Activated T-cell treated with anti-CD3 and anti-CD28 coated beads, Interleukin-2, amount 50 U/mL, for 72 hours (primary cell): Measurements from ENCODE around the gene GFAP. TPM values are rescaled to one million over a fixed set of nuclear protein-coding genes. Genes with fewer than 3 reads are reported as not detected.

Experiments used
- ATAC-seq, 2 donors: fragments of 150-1000 bp; cut with Tn5 transposase; replicated peaks in 1 of 2; 2 replicates each; pipeline ENCODE4 v1.10.0; 2021; ENCODE audit warnings: moderate library complexity in 2 of 2, mild to moderate bottlenecking in 1 of 2
- DNase-seq, 2 donors: peaks; one replicate each; pipeline ENCODE4 v3.0.0; 2021 to 2022; ENCODE audit warnings: mixed read lengths in 1 of 2
- H3K27ac Mint-ChIP-seq: one replicate; pipeline ENCODE4 v1.8.0; 2022; ENCODE audit warnings: mild to moderate bottlenecking, moderate library complexity, mixed read lengths
- H3K27me3 Mint-ChIP-seq: one replicate; pipeline ENCODE4 v1.8.0; 2022; ENCODE audit warnings: low read depth, mixed read lengths
- H3K36me3 Mint-ChIP-seq, 2 donors: one replicate each; pipeline ENCODE4 v1.8.0; 2022; ENCODE audit warnings: mixed read lengths in 2 of 2, mild to moderate bottlenecking in 1 of 2; ENCODE audit not compliant: insufficient read depth in 2 of 2
- H3K4me1 Mint-ChIP-seq: one replicate; pipeline ENCODE4 v1.8.0; 2022; ENCODE audit warnings: low read depth, mixed read lengths
- H3K4me3 Mint-ChIP-seq, 2 donors: one replicate each; pipeline ENCODE4 v1.8.0; 2022; ENCODE audit warnings: mild to moderate bottlenecking in 2 of 2, mixed read lengths in 2 of 2, moderate library complexity in 2 of 2
- H3K9me3 Mint-ChIP-seq, 2 donors: one replicate each; pipeline ENCODE4 v1.8.0; 2022; ENCODE audit warnings: mixed read lengths in 2 of 2
- total RNA-seq, 2 donors: library from RNA; stranded (reverse); gene quantifications; one replicate each; pipeline ENCODE4 v1.2.3, GENCODE V29; 2022

The GFAP gene
- total RNA-seq, 2 donors from 2014 or later, result not detected

DNA sequence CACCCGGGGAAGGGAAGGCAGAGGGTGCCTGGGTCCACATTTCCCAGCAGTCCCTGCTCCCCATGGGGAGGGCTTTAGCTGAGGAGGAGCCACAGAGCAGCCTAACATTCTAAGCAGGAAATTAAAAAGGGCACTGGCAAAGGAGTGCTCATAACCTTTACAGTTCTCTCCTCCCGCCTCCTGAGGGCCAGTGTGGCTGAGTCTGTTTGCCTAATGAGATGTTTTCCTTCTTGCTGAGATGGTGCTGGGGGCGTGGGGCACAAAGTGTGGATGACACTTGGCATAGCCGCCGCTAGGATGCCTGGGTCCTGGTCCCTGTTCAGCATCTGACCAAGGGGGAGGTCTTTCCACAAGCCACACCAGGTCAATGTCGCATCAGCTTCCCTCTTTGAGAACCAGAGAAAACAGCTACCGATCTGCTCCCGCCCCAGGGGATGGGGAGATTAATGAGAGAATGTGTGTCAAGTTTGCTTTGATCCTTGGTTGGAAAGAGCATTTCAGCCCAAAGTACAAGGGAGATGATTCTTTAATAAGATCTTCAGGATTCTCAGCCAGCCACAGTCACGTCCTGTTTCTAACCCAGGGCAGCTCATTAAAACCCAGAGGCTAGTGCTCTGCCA is 26.5 kb upstream of the GFAP start:
- H3K36me3 Mint-ChIP-seq, result peaks cover 7 to 38% of the 10 kb centered on the region in 2 donors
- H3K4me1 Mint-ChIP-seq, result peaks cover 34% of the 10 kb centered on the region
- no peak overlapping the region for H3K4me3 Mint-ChIP-seq
- ATAC-seq (no peak), DNase-seq (no peak)
- no peak overlapping the region for H3K27ac Mint-ChIP-seq
- H3K27me3 Mint-ChIP-seq, result no peaks in the 10 kb centered on the region
- H3K9me3 Mint-ChIP-seq, result peaks cover 0 to 1% of the 10 kb centered on the region in 2 donors

DNA sequence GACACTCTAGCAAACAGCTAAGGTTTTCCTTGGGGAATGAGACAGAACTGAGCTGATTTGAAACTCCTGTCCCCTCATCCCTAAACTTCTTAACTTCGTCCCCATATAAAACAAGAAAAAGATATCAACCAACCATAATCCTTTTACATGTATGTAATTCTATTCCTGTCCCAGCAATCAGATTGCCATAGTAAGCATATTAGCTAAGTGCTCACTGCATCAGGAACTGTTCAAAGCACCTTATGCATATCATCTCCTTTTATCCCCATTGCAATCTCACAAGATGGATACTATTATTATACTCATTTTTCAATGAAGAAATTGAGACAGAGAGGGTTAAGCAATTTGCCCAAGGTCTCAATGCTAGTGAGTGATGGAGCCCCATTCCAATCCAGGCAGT is 25.5 kb upstream of the GFAP start:
- no peak for ATAC-seq
- peaks cover 23% of the 10 kb centered on the region for H3K4me1 Mint-ChIP-seq
- no peak for DNase-seq
- no peak overlapping the region for H3K27ac Mint-ChIP-seq
- no peak overlapping the region for H3K4me3 Mint-ChIP-seq
- H3K27me3 Mint-ChIP-seq, result no peaks in the 10 kb centered on the region
- H3K9me3 Mint-ChIP-seq, result peaks cover 0 to 1% of the 10 kb centered on the region in 2 donors
- peaks cover 2 to 31% of the 10 kb centered on the region in 2 donors for H3K36me3 Mint-ChIP-seq

DNA sequence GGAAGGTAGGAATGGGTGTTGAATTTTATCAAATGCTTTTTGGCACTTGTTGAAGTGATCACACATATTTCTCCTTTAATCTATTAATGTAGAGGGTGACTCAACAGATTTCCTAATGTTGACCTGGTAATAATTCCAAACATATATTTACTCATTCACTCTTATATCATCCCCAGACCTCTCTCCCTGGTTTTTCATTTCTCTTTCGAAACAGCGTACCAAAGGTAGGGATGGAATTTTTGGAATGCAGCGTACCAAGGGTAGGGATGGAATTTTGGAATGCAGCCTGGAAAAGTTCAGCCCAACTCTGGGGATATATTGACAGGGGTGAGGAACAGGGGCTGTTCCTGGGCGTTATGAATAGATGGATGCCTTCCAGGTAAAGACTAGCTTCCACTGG is 25.0 kb upstream of the GFAP start:
- DNase-seq (no peak), ATAC-seq (no peak)
- H3K27me3 Mint-ChIP-seq, result no peaks in the 10 kb centered on the region
- H3K9me3 Mint-ChIP-seq, result peaks cover 0 to 1% of the 10 kb centered on the region in 2 donors
- H3K4me3 Mint-ChIP-seq, result no peak overlapping the region
- H3K4me1 Mint-ChIP-seq, result peaks cover 20% of the 10 kb centered on the region
- no peak overlapping the region for H3K27ac Mint-ChIP-seq
- H3K36me3 Mint-ChIP-seq, result peaks cover 2 to 35% of the 10 kb centered on the region in 2 donors

DNA sequence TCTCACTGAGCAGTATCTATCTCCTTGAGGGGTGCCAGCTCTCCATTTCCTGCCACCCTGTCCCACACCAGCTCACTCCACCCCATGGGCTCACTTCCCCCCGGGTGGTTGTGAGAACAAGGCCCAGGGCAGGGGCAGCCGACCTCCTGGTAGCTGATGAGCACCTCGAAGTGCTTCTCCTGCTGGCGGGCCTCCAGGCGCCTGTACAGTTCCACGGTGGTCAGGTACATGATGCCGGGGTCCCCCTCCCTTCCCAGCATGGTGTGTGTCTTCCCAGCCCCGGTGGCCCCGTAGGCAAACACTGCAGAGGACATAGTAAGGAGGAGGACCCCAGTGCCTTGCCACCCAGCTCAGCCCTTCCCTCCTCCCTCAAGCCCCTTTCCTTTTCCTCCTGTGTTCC is 19.8 kb upstream of the GFAP start:
- no peak overlapping the region for H3K4me3 Mint-ChIP-seq
- H3K27ac Mint-ChIP-seq, result no peak overlapping the region
- H3K4me1 Mint-ChIP-seq, result no peaks in the 10 kb centered on the region
- DNase-seq, result no peak
- peaks cover 2 to 30% of the 10 kb centered on the region in 2 donors for H3K36me3 Mint-ChIP-seq
- ATAC-seq, result no peak
- H3K27me3 Mint-ChIP-seq, result no peaks in the 10 kb centered on the region
- H3K9me3 Mint-ChIP-seq, result peaks cover 0 to 1% of the 10 kb centered on the region in 2 donors

DNA sequence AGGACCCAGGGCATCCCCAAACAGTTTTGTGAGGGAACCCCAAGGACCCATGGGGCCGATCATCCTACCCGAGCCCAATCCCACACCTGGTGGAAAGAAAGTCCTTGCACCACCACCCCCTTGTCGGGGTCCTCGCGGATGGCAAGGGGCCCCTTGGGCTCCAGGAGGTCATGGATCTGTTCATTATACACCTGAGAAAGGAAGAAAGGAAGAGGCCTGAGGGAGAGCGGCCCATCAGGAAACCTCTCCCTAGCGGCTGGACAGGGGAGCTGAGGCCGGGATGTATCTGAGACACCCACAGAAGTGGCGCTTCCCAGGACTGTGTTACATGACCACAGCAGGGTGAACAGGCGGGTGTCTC is 19.4 kb upstream of the GFAP start:
- Mint-ChIP-seq H3K4me1 (no peaks in the 10 kb centered on the region), H3K9me3 (peaks cover 0 to 1% of the 10 kb centered on the region in 2 donors), H3K27ac (no peak overlapping the region), H3K36me3 (peaks cover 4 to 28% of the 10 kb centered on the region in 2 donors), H3K4me3 (no peak overlapping the region), H3K27me3 (no peaks in the 10 kb centered on the region)
- no peak for DNase-seq
- ATAC-seq, result no peak

DNA sequence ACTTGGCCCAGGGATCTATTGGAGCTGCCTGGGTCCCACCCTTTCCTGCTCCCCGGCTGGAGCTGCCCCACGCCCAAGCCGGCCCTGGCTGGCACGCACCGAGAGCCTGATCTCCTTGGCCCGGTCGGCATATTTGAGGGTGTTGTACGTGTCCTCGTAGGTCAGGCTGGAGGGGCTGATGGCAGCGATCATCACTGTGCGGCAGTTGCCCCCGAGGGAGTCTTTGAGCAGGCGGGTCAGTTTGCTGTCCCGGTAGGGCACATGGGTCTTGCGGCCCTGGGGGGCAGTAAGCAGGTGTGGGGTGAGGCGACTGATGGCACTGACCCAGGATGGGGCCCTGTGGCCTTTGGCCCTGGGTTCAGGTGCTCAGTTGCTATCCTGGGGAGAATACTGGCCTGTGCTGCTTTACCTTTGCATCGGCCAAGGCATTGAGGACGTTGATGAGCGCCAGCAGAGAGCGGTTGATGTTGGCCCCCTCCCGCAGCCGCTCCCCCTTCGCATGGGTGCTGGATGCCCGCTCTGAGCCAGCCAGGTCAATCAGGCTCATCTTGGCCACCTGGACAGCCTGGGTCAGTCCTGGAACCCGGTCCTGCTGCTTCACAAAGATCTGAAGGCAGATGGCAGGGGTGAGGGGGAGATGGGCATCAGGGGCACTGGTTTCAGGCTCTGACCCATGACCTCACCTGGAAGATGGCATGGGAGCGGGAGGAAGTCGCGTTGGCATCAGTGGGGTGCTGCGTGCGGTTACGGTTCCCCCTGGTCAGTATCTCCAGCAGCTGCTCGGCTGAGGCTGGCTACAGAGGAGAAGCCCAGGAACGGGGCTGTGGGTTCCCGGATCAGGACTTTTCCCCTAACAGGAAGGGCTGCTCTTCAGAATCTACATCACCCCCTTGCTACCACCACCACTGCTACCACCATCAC is 18.8 kb upstream of the GFAP start:
- ATAC-seq, result no peak
- no peak for DNase-seq
- peaks cover 2 to 26% of the 10 kb centered on the region in 2 donors for H3K36me3 Mint-ChIP-seq
- H3K27ac Mint-ChIP-seq, result no peak overlapping the region
- no peak overlapping the region for H3K4me3 Mint-ChIP-seq
- no peaks in the 10 kb centered on the region for H3K4me1 Mint-ChIP-seq
- no peaks in the 10 kb centered on the region for H3K27me3 Mint-ChIP-seq
- H3K9me3 Mint-ChIP-seq, result no peaks in the 10 kb centered on the region

DNA sequence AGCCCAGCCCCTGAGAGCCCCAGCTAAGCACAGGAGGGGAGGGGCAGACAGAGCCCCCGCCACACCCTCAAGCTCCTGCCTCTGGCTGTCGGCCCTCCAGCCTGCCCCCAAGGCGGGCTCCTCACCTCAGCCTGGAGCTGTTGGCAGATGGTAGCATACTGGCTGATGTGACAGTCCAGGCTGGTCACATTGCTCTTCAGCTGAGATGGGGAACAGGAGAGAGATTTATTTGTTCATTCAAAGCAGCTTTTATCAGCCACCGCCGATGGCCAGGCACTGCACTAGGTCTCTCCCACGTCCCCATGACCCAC is 17.4 kb upstream of the GFAP start:
- DNase-seq (no peak), ATAC-seq (no peak)
- Mint-ChIP-seq H3K4me3 (no peak overlapping the region), H3K36me3 (peaks cover 2 to 23% of the 10 kb centered on the region in 2 donors), H3K27ac (no peak overlapping the region), H3K27me3 (no peaks in the 10 kb centered on the region), H3K4me1 (no peaks in the 10 kb centered on the region), H3K9me3 (no peaks in the 10 kb centered on the region)

DNA sequence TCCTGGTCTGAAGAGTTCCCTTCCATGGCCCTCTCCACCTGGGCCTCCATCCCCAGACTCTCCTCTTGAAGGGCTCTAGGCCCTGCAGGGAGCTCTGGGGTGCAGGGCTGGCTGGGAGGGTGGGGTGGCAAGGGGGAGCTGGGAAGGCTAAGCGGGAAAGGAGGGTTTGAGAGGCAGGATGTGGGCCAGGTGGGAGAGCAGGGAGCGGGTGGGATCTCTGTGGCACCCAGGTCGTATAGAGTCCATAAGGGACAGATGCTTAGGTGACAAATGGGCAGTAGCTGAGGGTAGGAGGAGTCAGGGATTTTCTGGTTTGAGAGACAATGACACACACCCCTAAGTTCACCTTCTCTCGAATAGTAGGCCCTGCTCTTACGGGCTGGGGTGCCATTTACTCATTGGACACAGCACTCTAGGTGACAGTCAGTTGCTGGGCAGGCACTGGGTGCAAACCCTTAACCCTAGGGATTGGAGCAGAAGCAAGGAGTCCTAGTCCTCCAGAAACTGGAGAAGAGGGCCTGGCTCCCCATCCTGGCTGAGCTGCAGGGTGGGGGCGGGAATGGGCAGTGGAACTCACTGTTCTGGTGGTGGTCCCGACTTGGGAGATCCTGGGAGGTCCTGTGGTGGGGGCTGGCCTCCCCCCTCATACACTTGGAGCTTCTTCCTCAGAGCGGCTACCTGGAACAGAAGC is 16.9 kb upstream of the GFAP start:
- H3K4me1 Mint-ChIP-seq, result no peaks in the 10 kb centered on the region
- DNase-seq (no peak), ATAC-seq (no peak)
- peaks cover 2 to 21% of the 10 kb centered on the region in 2 donors for H3K36me3 Mint-ChIP-seq
- no peaks in the 10 kb centered on the region for H3K27me3 Mint-ChIP-seq
- no peak overlapping the region for H3K4me3 Mint-ChIP-seq
- H3K27ac Mint-ChIP-seq, result no peak overlapping the region
- H3K9me3 Mint-ChIP-seq, result no peaks in the 10 kb centered on the region

DNA sequence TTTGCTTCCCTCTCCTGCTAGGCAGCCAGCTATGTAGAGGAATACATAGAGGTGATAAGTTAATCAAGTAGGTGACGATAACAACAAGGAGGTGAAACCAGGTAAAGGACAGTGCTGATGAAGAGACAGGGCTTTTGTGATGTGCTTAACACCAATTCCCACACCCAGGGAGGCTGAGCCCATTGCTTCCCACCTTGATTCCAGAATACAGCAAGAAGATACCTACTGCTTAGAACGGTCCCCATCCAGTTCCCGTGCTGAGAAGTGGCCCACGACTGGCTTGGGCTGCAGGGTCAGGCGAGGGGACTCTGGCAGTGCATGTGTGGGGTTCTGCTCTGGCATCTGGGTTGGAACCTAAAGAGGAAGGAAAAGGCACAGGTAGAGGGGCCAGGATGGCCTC is 16.1 kb upstream of the GFAP start:
- Mint-ChIP-seq H3K9me3 (no peaks in the 10 kb centered on the region), H3K36me3 (peaks cover 2 to 21% of the 10 kb centered on the region in 2 donors), H3K27ac (no peak overlapping the region), H3K27me3 (no peaks in the 10 kb centered on the region), H3K4me1 (no peaks in the 10 kb centered on the region), H3K4me3 (no peak overlapping the region)
- ATAC-seq (no peak), DNase-seq (no peak)

DNA sequence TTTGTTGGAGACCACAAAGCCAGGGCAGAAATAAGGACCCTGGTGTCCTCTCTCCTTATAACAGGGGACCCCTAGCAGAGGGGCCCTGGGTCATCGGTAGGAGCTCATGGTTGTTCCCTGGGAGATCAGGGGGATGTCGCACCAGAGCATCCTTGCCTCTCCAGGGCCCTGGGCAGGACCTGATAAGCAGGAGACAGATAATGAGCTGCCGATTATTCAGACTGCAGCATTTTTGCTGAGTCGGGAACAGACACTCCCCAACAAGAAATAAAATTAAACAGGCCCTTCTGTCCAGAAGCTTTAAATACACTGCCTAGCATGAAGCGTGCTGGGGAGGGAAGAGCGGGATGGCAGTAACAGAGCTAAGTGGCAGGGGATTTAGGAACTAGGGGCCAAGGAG is 15.4 kb upstream of the GFAP start:
- H3K4me3 Mint-ChIP-seq, result no peak overlapping the region
- DNase-seq, result no peak
- no peak overlapping the region for H3K27ac Mint-ChIP-seq
- no peaks in the 10 kb centered on the region for H3K9me3 Mint-ChIP-seq
- no peaks in the 10 kb centered on the region for H3K27me3 Mint-ChIP-seq
- H3K4me1 Mint-ChIP-seq, result no peaks in the 10 kb centered on the region
- ATAC-seq, result no peak
- H3K36me3 Mint-ChIP-seq, result peaks cover 2 to 20% of the 10 kb centered on the region in 2 donors

DNA sequence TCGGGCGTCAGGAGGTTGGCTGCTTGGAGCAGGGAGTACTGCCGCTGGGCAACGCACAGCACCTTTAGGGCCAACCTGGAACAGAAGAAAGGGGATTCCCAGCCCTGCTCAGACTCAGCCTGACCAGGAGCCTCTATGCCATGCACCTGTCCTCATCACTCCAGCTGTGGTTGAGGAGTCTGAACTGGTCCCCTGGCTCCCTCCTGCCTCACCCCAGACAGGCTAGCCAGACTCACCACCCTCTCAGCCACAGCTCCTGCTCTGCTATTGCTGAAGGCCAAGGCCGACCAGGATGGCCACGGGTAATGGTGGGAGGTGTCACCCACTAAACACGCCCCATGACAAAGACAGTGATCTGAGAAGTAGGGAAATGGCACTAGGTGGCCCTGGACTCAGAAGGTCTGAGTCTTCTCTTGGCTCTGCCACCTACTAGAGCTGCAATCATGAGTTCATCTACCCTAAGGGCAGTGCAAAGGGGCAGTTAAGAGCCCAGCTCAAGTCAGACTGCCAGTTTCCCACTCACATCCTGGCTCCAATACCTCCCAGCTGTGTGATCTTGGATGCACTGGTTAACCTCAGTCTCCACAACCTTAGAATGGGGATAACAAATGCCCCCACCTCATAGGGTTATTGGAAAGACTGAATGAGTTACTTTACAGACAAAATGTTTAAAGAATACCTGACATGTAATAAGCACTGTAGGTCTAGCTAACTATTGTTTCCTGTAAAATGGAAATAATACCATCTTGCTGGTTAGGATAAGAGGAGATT is 13.8 kb upstream of the GFAP start:
- DNase-seq (no peak), ATAC-seq (peak in 1 of 2 donors; percentile 19)
- Mint-ChIP-seq H3K4me1 (no peaks in the 10 kb centered on the region), H3K27me3 (no peaks in the 10 kb centered on the region), H3K36me3 (peaks cover 2 to 13% of the 10 kb centered on the region in 2 donors), H3K4me3 (no peak overlapping the region), H3K27ac (no peak overlapping the region), H3K9me3 (no peaks in the 10 kb centered on the region)

DNA sequence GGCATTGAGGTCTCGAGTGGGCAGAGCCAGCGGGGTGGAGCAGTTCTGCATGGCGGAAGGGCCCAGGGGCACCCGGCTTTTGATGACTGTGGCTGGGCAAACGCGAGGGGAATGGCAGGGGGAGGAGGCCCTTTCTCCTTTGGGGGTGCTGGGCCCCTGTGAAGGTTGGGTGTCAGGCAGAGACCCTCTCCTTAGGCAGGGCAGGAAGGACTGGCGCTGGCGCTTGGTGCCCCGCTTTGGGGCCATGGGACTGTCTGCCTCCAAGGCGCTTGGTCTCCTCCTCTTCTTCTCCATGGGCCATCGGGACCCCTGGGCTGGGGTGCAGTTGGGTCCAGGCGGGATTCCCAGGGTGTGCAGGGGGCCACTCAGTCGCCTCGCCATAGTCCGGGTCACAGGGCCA is 12.8 kb upstream of the GFAP start:
- no peak overlapping the region for H3K4me3 Mint-ChIP-seq
- no peak overlapping the region for H3K27ac Mint-ChIP-seq
- peaks cover 2 to 13% of the 10 kb centered on the region in 2 donors for H3K36me3 Mint-ChIP-seq
- H3K27me3 Mint-ChIP-seq, result no peaks in the 10 kb centered on the region
- DNase-seq (no peak), ATAC-seq (no peak)
- H3K9me3 Mint-ChIP-seq, result no peaks in the 10 kb centered on the region
- H3K4me1 Mint-ChIP-seq, result no peaks in the 10 kb centered on the region

DNA sequence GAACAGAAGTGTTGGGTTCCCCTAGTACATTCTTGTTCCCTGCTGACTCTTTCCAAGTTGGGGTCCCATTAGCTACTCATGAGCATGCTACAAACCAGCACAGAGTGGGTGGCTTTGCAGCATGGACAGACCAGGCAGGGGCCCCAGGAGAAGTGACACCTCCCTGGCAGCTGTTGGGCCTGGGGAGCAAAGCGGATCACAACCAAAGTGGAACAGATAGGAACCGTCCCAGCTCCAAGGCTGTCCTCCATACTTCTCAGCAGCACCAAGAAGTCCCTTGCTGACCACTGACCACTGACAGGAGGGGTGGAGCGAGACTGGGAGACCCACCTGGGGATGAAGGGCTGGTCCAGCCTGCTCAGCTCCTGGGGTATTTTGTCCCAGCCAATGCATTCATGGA is 12.4 kb upstream of the GFAP start:
- DNase-seq, result no peak
- Mint-ChIP-seq H3K36me3 (peaks cover 2 to 13% of the 10 kb centered on the region in 2 donors), H3K27ac (no peak overlapping the region), H3K4me3 (no peak overlapping the region), H3K9me3 (no peaks in the 10 kb centered on the region), H3K27me3 (no peaks in the 10 kb centered on the region), H3K4me1 (no peaks in the 10 kb centered on the region)
- no peak for ATAC-seq
